BE2C (cell line): ENCODE results near the gene GGPS1.

Experiments used
- DNase-seq: peaks from one replicate; pipeline ENCODE4 v3.0.0-alpha.2; 2020
- H3K27me3 ChIP-seq: fragments of 250-450 bp; sonication (Bioruptor Pico); 2 replicates; pipeline ENCODE4 v1.5.1; 2020; ENCODE audit warnings: mild to moderate bottlenecking
- H3K36me3 ChIP-seq: fragments of 250-450 bp; sonication (Bioruptor Pico); 2 replicates; pipeline ENCODE4 v1.5.1; 2020; ENCODE audit warnings: mild to moderate bottlenecking
- H3K4me1 ChIP-seq: fragments of 250-450 bp; sonication (Bioruptor Pico); 2 replicates; pipeline ENCODE4 v1.5.1; 2020
- H3K4me3 ChIP-seq: 2 replicates; pipeline ENCODE4 v1.5.1; 2011; ENCODE audit warnings: low read depth, low read length
- H3K9me3 ChIP-seq: fragments of 250-450 bp; sonication (Bioruptor Pico); 2 replicates; pipeline ENCODE4 v1.5.1; 2020
- TF ChIP-seq, protein P1 (sequence below): IDR thresholded peaks from 2 replicates; pipeline ENCODE4 v1.5.1; 2012; ENCODE audit warnings: mild to moderate bottlenecking, low read depth, low read length

Gene GGPS1

DNA sequence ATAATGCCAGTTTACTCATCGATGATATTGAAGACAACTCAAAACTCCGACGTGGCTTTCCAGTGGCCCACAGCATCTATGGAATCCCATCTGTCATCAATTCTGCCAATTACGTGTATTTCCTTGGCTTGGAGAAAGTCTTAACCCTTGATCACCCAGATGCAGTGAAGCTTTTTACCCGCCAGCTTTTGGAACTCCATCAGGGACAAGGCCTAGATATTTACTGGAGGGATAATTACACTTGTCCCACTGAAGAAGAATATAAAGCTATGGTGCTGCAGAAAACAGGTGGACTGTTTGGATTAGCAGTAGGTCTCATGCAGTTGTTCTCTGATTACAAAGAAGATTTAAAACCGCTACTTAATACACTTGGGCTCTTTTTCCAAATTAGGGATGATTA is 13.7 kb downstream of the GGPS1 start:
- no peaks in the 10 kb centered on the region for H3K27me3 ChIP-seq
- no peaks in the 10 kb centered on the region for H3K9me3 ChIP-seq
- H3K4me1 ChIP-seq = no peaks in the 10 kb centered on the region
- DNase-seq = no peak
- TF ChIP-seq, protein P1, sequence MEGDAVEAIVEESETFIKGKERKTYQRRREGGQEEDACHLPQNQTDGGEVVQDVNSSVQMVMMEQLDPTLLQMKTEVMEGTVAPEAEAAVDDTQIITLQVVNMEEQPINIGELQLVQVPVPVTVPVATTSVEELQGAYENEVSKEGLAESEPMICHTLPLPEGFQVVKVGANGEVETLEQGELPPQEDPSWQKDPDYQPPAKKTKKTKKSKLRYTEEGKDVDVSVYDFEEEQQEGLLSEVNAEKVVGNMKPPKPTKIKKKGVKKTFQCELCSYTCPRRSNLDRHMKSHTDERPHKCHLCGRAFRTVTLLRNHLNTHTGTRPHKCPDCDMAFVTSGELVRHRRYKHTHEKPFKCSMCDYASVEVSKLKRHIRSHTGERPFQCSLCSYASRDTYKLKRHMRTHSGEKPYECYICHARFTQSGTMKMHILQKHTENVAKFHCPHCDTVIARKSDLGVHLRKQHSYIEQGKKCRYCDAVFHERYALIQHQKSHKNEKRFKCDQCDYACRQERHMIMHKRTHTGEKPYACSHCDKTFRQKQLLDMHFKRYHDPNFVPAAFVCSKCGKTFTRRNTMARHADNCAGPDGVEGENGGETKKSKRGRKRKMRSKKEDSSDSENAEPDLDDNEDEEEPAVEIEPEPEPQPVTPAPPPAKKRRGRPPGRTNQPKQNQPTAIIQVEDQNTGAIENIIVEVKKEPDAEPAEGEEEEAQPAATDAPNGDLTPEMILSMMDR = no peak
- H3K36me3 ChIP-seq = peaks cover 12% of the 10 kb centered on the region
- H3K4me3 ChIP-seq = no peak overlapping the region

DNA sequence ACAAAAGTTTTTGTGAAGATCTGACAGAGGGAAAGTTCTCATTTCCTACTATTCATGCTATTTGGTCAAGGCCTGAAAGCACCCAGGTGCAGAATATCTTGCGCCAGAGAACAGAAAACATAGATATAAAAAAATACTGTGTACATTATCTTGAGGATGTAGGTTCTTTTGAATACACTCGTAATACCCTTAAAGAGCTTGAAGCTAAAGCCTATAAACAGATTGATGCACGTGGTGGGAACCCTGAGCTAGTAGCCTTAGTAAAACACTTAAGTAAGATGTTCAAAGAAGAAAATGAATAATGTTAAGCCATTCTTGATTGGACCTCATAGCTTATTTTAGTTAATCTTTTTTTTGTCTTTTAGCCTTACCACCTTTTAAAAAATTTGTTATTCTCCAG is 14.1 kb downstream of the GGPS1 start:
- TF ChIP-seq, protein P1 = no peak
- Histone ChIP-seq H3K4me1 (no peaks in the 10 kb centered on the region), H3K4me3 (no peak overlapping the region), H3K36me3 (peaks cover 10% of the 10 kb centered on the region), H3K27me3 (no peaks in the 10 kb centered on the region), H3K9me3 (no peaks in the 10 kb centered on the region)
- no peak for DNase-seq

DNA sequence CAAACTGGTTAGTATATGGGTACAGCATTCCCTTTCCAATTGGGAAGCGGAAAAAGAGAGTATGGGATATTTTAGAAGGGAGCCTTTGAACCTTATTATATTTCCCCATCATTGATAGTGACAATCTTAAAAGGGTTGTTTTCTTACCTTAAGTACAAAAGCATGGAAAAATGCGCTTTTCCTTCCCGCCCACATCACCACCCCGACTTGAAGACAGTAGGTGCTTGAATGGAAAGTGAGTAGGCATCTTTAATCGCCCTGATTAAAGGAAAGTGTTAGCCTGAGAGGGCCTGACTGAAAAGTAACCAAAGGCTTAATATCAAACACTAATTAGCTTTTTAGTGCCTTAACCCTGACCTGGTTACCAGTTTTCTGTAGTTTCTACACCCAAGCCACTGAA is 15.4 kb downstream of the GGPS1 start:
- TF ChIP-seq, protein P1 = no peak

DNA sequence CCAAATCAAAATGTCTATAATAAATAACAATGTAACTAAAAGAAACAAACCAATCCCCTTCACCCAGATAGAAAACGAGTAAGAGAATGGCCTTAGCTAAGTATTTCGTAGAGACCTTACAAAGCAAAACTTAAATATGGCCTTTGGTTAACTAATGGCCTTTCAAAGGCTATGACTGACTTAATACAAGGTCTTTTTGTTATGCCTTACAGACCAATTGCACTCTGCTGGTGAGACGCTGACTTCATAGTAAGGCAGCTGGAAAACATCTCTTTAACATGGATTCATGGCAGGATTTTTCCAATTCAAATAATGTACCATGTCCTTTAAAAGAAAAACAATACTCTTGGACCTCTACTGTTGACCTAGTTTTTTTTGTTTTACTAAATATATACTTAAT is 23.1 kb downstream of the GGPS1 start:
- peaks cover 2% of the 10 kb centered on the region; the same call in 1 of the 2 replicates for H3K9me3 ChIP-seq
- H3K4me1 ChIP-seq = no peaks in the 10 kb centered on the region
- no peaks in the 10 kb centered on the region for H3K27me3 ChIP-seq
- no peaks in the 10 kb centered on the region for H3K36me3 ChIP-seq
- no peak overlapping the region for H3K4me3 ChIP-seq
- no peak for DNase-seq
- TF ChIP-seq, protein P1 = no peak

More for the DNA sequence above, 15.4 kb downstream of the GGPS1 start:
- peaks cover 8% of the 10 kb centered on the region for H3K36me3 ChIP-seq
- H3K9me3 ChIP-seq = no peaks in the 10 kb centered on the region
- H3K4me1 ChIP-seq = no peaks in the 10 kb centered on the region
- no peak overlapping the region for H3K4me3 ChIP-seq
- no peaks in the 10 kb centered on the region for H3K27me3 ChIP-seq
- DNase-seq = no peak

DNA sequence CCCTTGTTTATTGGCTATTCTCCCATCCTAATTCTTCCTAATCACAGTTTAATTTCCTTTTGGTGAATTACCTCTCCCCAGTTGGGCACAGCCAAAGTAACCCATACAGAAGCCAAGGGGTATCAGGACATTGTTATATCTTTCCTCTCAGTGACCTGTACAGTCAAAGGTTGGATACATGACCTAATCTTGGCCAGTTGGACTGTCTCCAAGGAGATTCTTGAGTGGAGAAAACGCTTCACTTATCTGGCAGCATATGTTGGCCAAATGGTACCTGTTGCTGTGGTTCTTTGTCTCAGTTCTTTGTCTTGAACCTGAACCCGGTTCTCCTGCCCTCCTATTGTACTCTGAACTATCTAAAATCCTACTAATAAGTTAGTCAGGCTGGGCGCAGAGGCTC is 23.5 kb downstream of the GGPS1 start:
- DNase-seq = no peak
- TF ChIP-seq, protein P1 = no peak
- Histone ChIP-seq H3K36me3 (no peaks in the 10 kb centered on the region), H3K4me1 (no peaks in the 10 kb centered on the region), H3K9me3 (peaks cover 2% of the 10 kb centered on the region; the same call in 1 of the 2 replicates), H3K27me3 (no peaks in the 10 kb centered on the region), H3K4me3 (no peak overlapping the region)

DNA sequence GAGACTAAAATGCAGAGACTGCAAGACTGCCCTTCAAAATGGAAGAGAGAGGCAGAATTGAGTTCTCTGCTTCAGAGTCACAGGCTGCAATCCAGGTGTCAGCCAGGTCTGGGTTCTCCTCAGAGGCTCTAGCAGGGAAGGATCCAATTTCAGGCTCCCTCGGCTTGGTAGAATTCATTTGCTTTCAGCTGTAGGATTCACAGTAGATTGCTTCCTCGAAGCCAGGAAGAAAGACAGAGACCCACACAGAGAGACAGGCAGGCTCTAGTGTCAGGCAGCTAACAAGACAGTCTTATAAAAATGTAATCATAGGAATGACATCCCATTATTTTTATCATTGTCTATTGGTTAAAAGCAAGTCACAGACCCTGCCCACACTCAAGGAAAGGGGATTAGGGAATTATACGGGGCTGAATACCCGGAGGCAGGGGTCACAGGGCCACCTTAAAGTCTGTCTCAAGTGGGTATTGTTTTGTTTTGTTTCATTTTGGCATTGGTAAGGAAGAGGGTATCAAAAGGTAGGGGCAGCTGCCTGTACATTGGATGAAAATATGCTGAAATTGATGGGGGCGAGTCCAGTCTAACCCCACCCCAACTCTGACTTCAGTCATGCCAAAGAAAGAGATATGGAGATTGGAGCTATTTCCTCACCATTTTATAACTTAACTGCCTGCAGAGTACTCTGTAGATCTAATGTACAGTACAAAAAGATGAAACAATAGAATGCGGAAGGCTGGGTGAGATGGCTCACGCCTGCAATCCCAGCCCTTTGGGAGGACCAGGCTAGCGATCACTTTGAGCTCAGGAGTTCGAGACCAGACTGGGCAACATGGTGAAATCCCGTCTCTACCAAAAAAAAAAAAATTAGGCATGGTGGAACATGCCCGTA is 29.4 kb downstream of the GGPS1 start:
- no peak overlapping the region for H3K4me3 ChIP-seq
- DNase-seq = no peak
- TF ChIP-seq, protein P1 = no peak

More for the DNA sequence above, 29.4 kb downstream of the GGPS1 start:
- H3K36me3 ChIP-seq = no peaks in the 10 kb centered on the region
- no peaks in the 10 kb centered on the region for H3K4me1 ChIP-seq
- H3K9me3 ChIP-seq = no peaks in the 10 kb centered on the region
- H3K27me3 ChIP-seq = no peaks in the 10 kb centered on the region
